Right ventricle myocardium superior (tissue), 1 donor: ENCODE results near the gene RSL24D1. TPM values are rescaled to one million over a fixed set of nuclear protein-coding genes. Genes with fewer than 3 reads are reported as not detected.
A peak's percentile ranks its signal among the peaks of the same experiment; 100 is the strongest.
"Not testable (repeated sequence)": the region's sequence is repeated elsewhere in the genome, so short reads cannot be mapped to it uniquely, and the experiment has no call there.

Source experiments
- ATAC-seq: fragments of 200-7000 bp; cut with Tn5 transposase; one replicate; pipeline ENCODE4 v1.9.1; 2020; ENCODE audit warnings: mild to moderate bottlenecking; ENCODE audit not compliant: poor library complexity
- DNase-seq: peaks from one replicate; pipeline ENCODE4 v3.0.0-alpha.2; 2020
- intact Hi-C: fragments of 100-400 bp; cut with DNase I; formaldehyde crosslinking; loops from one replicate; pipeline ENCODE4 v1.11.2; 2022
- total RNA-seq: library from RNA; stranded (reverse); fragmentation: NEBNext Ultra II Directional; extraction: Animal tissue kit (Norgen Biotek cat#: 25700); gene quantifications from one replicate; pipeline ENCODE4 v1.2.1, GENCODE V29; 2021
- donor health status: DM: no; HTN: yes; CAD: no; lungs with severe emphysema.

RSL24D1 gene
- total RNA-seq, 1 donor from 2014 or later: 39.6 TPM

- DNase-seq (peak; percentile 22), ATAC-seq (peak; percentile 82)
- intact Hi-C loops: no loop called here
These were observed 24.6 kb upstream of the RSL24D1 start for GRCh38 chr15:55221090-55222011.

DNA sequence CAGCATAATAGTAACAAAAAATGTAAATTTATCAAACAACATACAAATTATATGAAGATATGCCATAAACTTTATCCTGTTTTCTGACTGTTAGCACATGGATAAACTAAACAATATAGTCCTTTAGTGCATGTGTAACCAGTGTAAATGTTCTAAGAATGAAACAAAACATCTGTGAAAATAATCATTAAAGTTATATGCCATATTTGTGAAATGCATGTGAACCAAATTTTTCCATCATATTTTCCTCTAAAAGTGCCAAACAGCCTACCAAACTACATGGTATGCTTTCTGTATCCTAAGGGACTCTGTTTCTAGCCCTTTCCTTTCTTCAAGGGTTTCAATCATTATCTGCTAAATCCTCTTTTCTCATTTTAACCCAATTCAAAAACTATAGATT, 23.9 kb upstream of the RSL24D1 start:
- no peak for DNase-seq
- intact Hi-C loops: no loop called here
- ATAC-seq: no peak

GRCh38 chr15:55218056-55218455, 21.3 kb upstream of the RSL24D1 start:
- DNase-seq (no peak), ATAC-seq (no peak)
- intact Hi-C loops: loop anchor here (10.0 kb wide), 1 partner anchor 217 kb away; no protein-coding TSS in a partner anchor

DNA sequence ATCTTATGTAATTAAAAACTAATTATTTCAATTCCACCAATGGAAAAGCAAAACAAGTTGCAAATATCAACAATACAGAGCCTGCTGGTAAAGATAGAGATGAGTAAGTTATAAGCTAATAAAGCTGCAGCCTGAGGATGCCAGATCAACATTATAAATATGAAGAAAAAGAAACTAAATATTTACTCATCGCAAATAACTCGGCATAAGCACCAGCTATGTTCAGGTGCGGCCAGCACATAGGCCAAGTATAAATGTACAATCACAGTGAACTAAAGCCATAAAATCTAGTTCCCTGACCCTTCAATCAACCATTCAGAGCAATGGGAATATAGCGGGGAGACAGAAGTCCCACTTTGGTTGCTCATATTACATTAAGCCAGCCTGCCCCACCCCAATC, 7.7 kb upstream of the RSL24D1 start:
- no peak for DNase-seq
- no peak for ATAC-seq
- intact Hi-C loops: no loop called here

DNA sequence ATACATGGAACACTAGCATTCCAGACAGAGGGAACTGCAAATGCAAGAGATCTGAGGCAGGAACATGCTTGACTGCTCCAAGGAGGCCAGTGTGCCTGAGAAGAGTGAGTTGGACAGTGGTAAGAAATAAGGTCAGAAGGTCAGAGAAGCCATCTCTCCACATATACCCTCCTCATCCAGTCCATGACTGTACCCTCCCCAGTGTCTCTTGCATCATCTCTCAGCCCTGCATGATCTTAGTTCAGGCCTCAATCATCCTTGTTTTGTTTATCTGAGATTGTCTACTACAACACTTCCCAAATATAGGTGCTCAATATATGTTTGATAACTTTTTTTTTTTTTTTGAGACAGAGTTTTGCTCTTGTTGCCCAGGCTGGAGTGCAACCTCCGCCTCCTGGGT, 5.5 kb upstream of the RSL24D1 start:
- DNase-seq (no peak), ATAC-seq (no peak)
- intact Hi-C loops: no loop called here

DNA sequence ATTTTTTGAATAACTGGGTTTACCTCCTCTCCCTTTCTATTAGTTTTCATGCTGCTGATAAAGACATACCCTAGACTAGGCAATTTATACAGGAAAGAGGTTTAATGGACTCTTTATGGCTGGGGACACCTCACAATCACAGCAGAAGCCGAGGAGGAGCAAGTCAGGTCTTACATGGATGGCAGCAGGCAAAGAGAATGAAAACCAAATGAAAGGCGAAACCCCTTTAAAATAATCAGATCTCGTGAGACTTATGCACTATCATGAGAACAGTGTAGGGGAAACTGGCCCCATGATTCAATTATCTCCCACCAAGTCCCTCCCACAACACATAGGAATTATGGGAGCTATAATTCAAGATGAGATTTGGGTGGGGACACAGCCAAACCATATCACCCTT, 2.0 kb upstream of the RSL24D1 start:
- ATAC-seq (no peak), DNase-seq (no peak)
- intact Hi-C loops: no loop called here

DNA sequence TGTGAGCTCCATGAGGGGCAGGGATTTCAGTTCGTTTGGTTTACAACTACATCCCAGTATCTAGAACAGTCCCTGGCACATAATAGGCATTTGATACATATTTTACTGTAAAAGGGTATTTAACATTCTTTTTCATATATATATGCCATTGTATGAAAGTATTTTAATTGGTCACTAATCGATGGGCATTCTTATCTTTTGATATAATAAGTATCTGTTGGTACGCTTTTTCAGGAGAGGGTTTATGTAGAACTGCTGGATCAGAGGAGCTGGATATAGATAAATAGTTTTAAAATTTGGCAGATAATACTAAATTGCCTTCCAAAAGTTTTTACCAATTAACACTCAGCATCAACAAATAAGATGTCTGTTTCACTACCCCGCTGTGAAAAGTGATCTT, 978 bp upstream of the RSL24D1 start:
- no peak for ATAC-seq
- intact Hi-C loops: no loop called here
- DNase-seq: no peak

DNA sequence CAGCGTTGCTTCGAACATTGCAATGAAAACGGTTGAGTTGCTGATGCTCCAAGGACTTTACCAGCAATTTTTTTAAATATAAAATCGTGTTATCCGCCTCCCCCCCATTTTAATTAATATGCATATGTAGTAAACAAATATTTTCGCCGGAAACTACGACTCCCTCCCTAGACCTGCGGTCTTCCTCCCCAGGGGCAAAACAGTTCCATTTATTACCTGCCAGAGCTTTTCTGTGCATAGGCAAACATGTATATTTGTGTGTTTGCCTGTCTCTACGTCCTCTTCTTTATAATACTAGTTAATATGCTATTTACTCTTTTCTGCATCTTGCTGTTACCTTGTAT, 593 bp upstream of the RSL24D1 start:
- ATAC-seq (no peak), DNase-seq (no peak)
- intact Hi-C loops: no loop called here

GRCh38 chr15:55195996-55196395, 745 bp downstream of the RSL24D1 start:
- intact Hi-C loops: no loop called here
- DNase-seq (no peak), ATAC-seq (no peak)

- ATAC-seq: no peak
- no peak for DNase-seq
- intact Hi-C loops: no loop called here
These were observed 2.5 kb downstream of the RSL24D1 start for GRCh38 chr15:55194256-55194655.

DNA sequence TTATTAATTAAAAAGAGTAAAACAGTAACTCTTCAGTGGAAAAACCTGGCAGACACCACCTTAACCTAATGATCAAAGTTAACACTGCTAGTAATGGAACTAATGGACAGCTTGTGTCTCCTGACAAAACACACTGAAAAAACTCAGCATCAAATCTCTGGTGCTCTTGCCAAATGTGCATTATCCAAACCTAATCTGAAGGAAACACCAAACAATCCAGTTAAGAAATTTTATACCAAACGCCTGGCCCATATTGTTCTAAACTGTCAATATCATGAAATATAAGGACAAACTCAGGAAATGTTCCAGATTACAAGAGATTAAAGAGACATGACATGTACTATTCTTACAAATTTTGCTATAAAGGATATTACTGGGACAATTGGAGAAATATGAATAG, 10.4 kb downstream of the RSL24D1 start:
- intact Hi-C loops: no loop called here
- ATAC-seq: no peak
- no peak for DNase-seq

DNA sequence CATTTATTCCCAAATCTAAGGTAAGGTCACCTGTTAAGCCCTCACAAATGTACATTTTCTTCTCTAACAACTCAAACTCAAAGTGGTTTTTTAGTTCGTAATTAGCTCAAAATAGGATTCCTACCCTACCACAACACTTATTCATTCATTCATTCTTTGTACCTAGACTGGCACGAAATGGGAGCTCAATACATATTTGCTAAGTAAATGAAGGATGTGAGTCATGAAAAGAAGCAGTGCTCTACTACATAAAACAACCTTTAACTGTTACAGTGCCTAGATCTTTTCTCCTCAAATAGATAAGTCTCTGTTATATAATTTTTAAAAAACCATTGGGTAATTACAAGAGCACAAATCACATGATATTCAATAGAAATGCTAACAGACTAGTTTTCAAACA, 13.1 kb downstream of the RSL24D1 start:
- ATAC-seq (no peak), DNase-seq (no peak)
- intact Hi-C loops: no loop called here

GRCh38 chr15:55179141-55179540, 17.6 kb downstream of the RSL24D1 start:
- intact Hi-C loops: no loop called here
- DNase-seq: no peak
- ATAC-seq: no peak

GRCh38 chr15:55170361-55170760, 26.4 kb downstream of the RSL24D1 start:
- intact Hi-C loops: no loop called here
- no peak for ATAC-seq
- no peak for DNase-seq

GRCh38 chr15:55168350-55168974, 28.3 kb downstream of the RSL24D1 start:
- intact Hi-C loops: no loop called here
- DNase-seq (peak; percentile 42), ATAC-seq (peak; percentile 59)

DNA sequence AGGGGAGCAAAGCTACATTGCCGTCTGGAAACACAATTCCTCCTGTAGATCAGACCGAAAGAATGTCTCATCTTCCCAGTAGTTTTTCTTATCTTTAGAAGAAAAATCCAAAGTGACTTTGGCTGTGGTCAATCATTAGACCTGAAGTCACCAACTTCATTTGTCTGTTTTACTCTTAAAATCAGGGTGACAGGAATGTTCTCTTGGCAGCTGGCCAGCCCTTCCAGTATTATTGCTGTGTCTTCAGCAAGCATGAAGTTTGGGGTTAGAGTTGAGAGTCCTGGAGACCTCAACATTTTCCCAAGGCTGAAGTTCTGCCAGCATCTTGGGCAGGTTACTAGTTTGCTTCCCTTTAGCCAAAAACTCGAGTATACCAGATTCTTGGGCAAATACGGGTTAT, 32.5 kb downstream of the RSL24D1 start:
- ATAC-seq: no peak
- intact Hi-C loops: no loop called here
- DNase-seq: no peak

- intact Hi-C loops: no loop called here
- ATAC-seq (no peak), DNase-seq (no peak)
These were observed 45.1 kb downstream of the RSL24D1 start for GRCh38 chr15:55151631-55152030.

GRCh38 chr15:55143132-55143531, 53.6 kb downstream of the RSL24D1 start:
- DNase-seq, ATAC-seq, intact Hi-C loops: not testable (repeated sequence)

GRCh38 chr15:55133972-55134371, 62.8 kb downstream of the RSL24D1 start:
- intact Hi-C loops: no loop called here
- DNase-seq (no peak), ATAC-seq (no peak)

DNA sequence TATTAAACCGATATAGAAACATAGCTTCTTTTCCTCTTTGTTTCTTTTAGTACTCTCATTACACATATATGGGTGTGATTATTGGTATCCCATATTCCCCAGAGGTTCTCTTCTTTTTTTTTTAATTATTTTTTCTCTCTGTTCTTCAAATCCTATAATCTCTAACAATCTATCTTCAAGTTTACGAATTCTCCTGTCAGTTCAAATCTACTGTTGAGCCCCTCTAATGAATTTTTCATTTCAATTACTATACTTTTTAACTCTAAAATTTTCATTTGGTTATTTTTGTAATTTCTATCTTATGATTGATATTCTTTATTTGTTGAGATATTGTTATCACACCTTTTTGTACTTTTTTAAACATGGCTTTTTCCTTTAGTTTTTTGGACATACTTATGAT, 64.1 kb downstream of the RSL24D1 start:
- intact Hi-C loops: no loop called here
- ATAC-seq: no peak
- no peak for DNase-seq
